ENCODE data around the gene RGL1.

The RGL1 gene

GRCh38 chr1:183840140-183840539 is 35.2 kb downstream of the RGL1 start:
- H3K4me3 ChIP-seq (ENCODE audit: low read depth, low read length): no peak overlapping the region
- DNase-seq (ENCODE audit: low read depth): no peak
- no peak for TF ChIP-seq CTCF (IDR thresholded peaks at IDR 0.05; ENCODE audit: insufficient read depth, low read depth, low read length, missing control alignments)

- no peak for TF ChIP-seq CTCF (IDR thresholded peaks at IDR 0.05; ENCODE audit: insufficient read depth, low read depth, low read length, missing control alignments)
- DNase-seq (ENCODE audit: low read depth): peak; percentile 80
- H3K4me3 ChIP-seq (ENCODE audit: low read depth, low read length): peak overlapping the region; percentile 52
Measured at GRCh38 chr1:183841550-183841949, 36.6 kb downstream of the RGL1 start.

- H3K4me3 ChIP-seq (ENCODE audit: low read depth, low read length): peak overlapping the region; percentile 52
- DNase-seq (ENCODE audit: low read depth): peak; percentile 96
- TF ChIP-seq CTCF (IDR thresholded peaks at IDR 0.05; ENCODE audit: insufficient read depth, low read depth, low read length, missing control alignments): no peak
Measured at GRCh38 chr1:183841950-183842794, 37.3 kb downstream of the RGL1 start.

GRCh38 chr1:183842795-183843144 is 37.9 kb downstream of the RGL1 start:
- peak overlapping the region; percentile 52 for H3K4me3 ChIP-seq (ENCODE audit: low read depth, low read length)
- TF ChIP-seq CTCF (IDR thresholded peaks at IDR 0.05; ENCODE audit: insufficient read depth, low read depth, low read length, missing control alignments): no peak
- no peak for DNase-seq (ENCODE audit: low read depth)

- no peak overlapping the region for H3K4me3 ChIP-seq (ENCODE audit: low read depth, low read length)
- DNase-seq (ENCODE audit: low read depth): peak; percentile 63
- no peak for TF ChIP-seq CTCF (IDR thresholded peaks at IDR 0.05; ENCODE audit: insufficient read depth, low read depth, low read length, missing control alignments)
Measured at GRCh38 chr1:183844806-183845205, 39.9 kb downstream of the RGL1 start.

- no peak for TF ChIP-seq CTCF (IDR thresholded peaks at IDR 0.05; ENCODE audit: insufficient read depth, low read depth, low read length, missing control alignments)
- no peak for DNase-seq (ENCODE audit: low read depth)
- no peak overlapping the region for H3K4me3 ChIP-seq (ENCODE audit: low read depth, low read length)
Measured at GRCh38 chr1:183845681-183846080, 40.8 kb downstream of the RGL1 start.

GRCh38 chr1:183847641-183848040 is 42.7 kb downstream of the RGL1 start:
- no peak for TF ChIP-seq CTCF (IDR thresholded peaks at IDR 0.05; ENCODE audit: insufficient read depth, low read depth, low read length, missing control alignments)
- H3K4me3 ChIP-seq (ENCODE audit: low read depth, low read length): no peak overlapping the region
- no peak for DNase-seq (ENCODE audit: low read depth)
